ENCODE data around the gene MAP3K21. TPM values are rescaled to one million over a fixed set of nuclear protein-coding genes. Genes with fewer than 3 reads are reported as not detected.

The MAP3K21 gene
- total and polyA plus RNA-seq, 7 experiments from 2014 or later: 0.12 to 1.0 (median 0.82) TPM

GRCh38 chr1:233320023-233320422, 7.5 kb upstream of the MAP3K21 start:
- H3K4me3 Mint-ChIP-seq: no peak overlapping the region

GRCh38 chr1:233323718-233324117, 3.8 kb upstream of the MAP3K21 start:
- H3K4me1 Mint-ChIP-seq: peaks cover under 1 to 9% (median 3%) of the 10 kb centered on the region in 7 donors
- Histone ChIP-seq H3K4me3 (ENCODE audit: low read length) (no peak overlapping the region), H3K27me3 (ENCODE audit: control insufficient read depth in 2 of 2, insufficient read depth in 2 of 2, low read length in 2 of 2) (no peaks in the 10 kb centered on the region), H3K27ac (ENCODE audit: low read depth, low read length) (no peak overlapping the region), H3K36me3 (ENCODE audit: control insufficient read depth in 2 of 3, insufficient read depth in 3 of 3, low read length in 3 of 3) (no peaks in the 10 kb centered on the region), H3K4me1 (ENCODE audit: control insufficient read depth in 2 of 2, insufficient read depth in 2 of 2, low read length in 2 of 2) (peaks cover 2 to 3% of the 10 kb centered on the region in 2 donors), H3K9me3 (ENCODE audit: control insufficient read depth in 2 of 3, low read length in 3 of 3) (no peaks in the 10 kb centered on the region)
- no peak overlapping the region for H3K27ac Mint-ChIP-seq
- no peaks in the 10 kb centered on the region for H3K36me3 Mint-ChIP-seq
- DNase-seq (no peak), ATAC-seq (no peak)
- intact Hi-C loops (cut with micrococcal nuclease): no loop called here
- POLR2A ChIA-PET: no interaction called here
- H3K27me3 Mint-ChIP-seq: peaks cover 0 to 47% (median 11%) of the 10 kb centered on the region in 5 donors
- no peak overlapping the region for H3K4me3 Mint-ChIP-seq
- peaks cover 0 to 3% (median 0%) of the 10 kb centered on the region in 11 donors for H3K9me3 Mint-ChIP-seq
- CTCF ChIA-PET: no interaction called here

More at GRCh38 chr1:233320023-233320422, 7.5 kb upstream of the MAP3K21 start:
- Mint-ChIP-seq H3K9me3 (peaks cover 0 to 1% (median 0%) of the 10 kb centered on the region in 11 donors), H3K27ac (no peak overlapping the region), H3K4me1 (no peaks in the 10 kb centered on the region), H3K27me3 (peaks cover 0 to 64% (median 12%) of the 10 kb centered on the region in 5 donors), H3K36me3 (no peaks in the 10 kb centered on the region)
- no peak for DNase-seq
- CTCF ChIA-PET: no interaction called here
- H3K27ac ChIP-seq (ENCODE audit: low read depth, low read length): no peak overlapping the region
- H3K36me3 ChIP-seq (ENCODE audit: control insufficient read depth in 2 of 3, insufficient read depth in 3 of 3, low read length in 3 of 3): no peaks in the 10 kb centered on the region
- POLR2A ChIA-PET: no interaction called here
- no peaks in the 10 kb centered on the region for H3K27me3 ChIP-seq (ENCODE audit: control insufficient read depth in 2 of 2, insufficient read depth in 2 of 2, low read length in 2 of 2)
- intact Hi-C loops (cut with micrococcal nuclease): no loop called here
- no peaks in the 10 kb centered on the region for H3K4me1 ChIP-seq (ENCODE audit: control insufficient read depth in 2 of 2, insufficient read depth in 2 of 2, low read length in 2 of 2)
- H3K9me3 ChIP-seq (ENCODE audit: control insufficient read depth in 2 of 3, low read length in 3 of 3): no peaks in the 10 kb centered on the region
- H3K4me3 ChIP-seq (ENCODE audit: low read length): no peak overlapping the region
- ATAC-seq: no peak

- Mint-ChIP-seq H3K27ac (peak overlapping the region in 1 of 9 donors; percentile 44), H3K4me3 (peak overlapping the region in 4 of 10 donors; percentile 74 to 89 (median 78)), H3K36me3 (no peaks in the 10 kb centered on the region), H3K4me1 (peaks cover 4 to 19% (median 8%) of the 10 kb centered on the region in 7 donors), H3K9me3 (peaks cover 0 to 3% (median 0%) of the 10 kb centered on the region in 11 donors), H3K27me3 (peaks cover 0 to 51% (median 9%) of the 10 kb centered on the region in 5 donors)
- no peaks in the 10 kb centered on the region for H3K36me3 ChIP-seq (ENCODE audit: control insufficient read depth in 2 of 3, insufficient read depth in 3 of 3, low read length in 3 of 3)
- no peaks in the 10 kb centered on the region for H3K9me3 ChIP-seq (ENCODE audit: control insufficient read depth in 2 of 3, low read length in 3 of 3)
- POLR2A ChIA-PET: no interaction called here
- intact Hi-C loops (cut with micrococcal nuclease): loop anchor here in 1 of 2 donors (2.0 to 5.0 kb wide), 2 partner anchors 1046 to 1151 kb away; partner anchors contain the start of genes COA6 and TARBP1
- H3K27ac ChIP-seq (ENCODE audit: low read depth, low read length): no peak overlapping the region
- ATAC-seq: no peak
- no peak overlapping the region for H3K4me3 ChIP-seq (ENCODE audit: low read length)
- CTCF ChIA-PET: no interaction called here
- H3K27me3 ChIP-seq (ENCODE audit: control insufficient read depth in 2 of 2, insufficient read depth in 2 of 2, low read length in 2 of 2): no peaks in the 10 kb centered on the region
- peaks cover 6 to 8% of the 10 kb centered on the region in 2 donors for H3K4me1 ChIP-seq (ENCODE audit: control insufficient read depth in 2 of 2, insufficient read depth in 2 of 2, low read length in 2 of 2)
- no peak for DNase-seq
Measured at GRCh38 chr1:233326319-233326718, 1.2 kb upstream of the MAP3K21 start.

GRCh38 chr1:233326811-233327650, 493 bp upstream of the MAP3K21 start:
- intact Hi-C loops (cut with micrococcal nuclease): loop anchor here (1.0 to 5.0 kb wide), 4 partner anchors 32 to 1150 kb away; partner anchors contain the start of genes PCNX2 (in 2 of the 2), COA6 (in 1 of the 2), NTPCR (in 1 of the 2) and TARBP1 (in 1 of the 2)
- H3K4me1 ChIP-seq (ENCODE audit: control insufficient read depth in 2 of 2, insufficient read depth in 2 of 2, low read length in 2 of 2): peaks cover 6 to 8% of the 10 kb centered on the region in 2 donors
- H3K27ac ChIP-seq (ENCODE audit: low read depth, low read length): no peak overlapping the region
- peaks cover 4 to 19% (median 8%) of the 10 kb centered on the region in 7 donors for H3K4me1 Mint-ChIP-seq
- ChIA-PET CTCF (no interaction called here), POLR2A (no interaction called here)
- H3K27me3 ChIP-seq (ENCODE audit: control insufficient read depth in 2 of 2, insufficient read depth in 2 of 2, low read length in 2 of 2): no peaks in the 10 kb centered on the region
- H3K27ac Mint-ChIP-seq: peak overlapping the region in 4 of 9 donors; percentile 8 to 83 (median 38)
- H3K9me3 Mint-ChIP-seq: peaks cover 0 to 3% (median 0%) of the 10 kb centered on the region in 11 donors
- no peaks in the 10 kb centered on the region for H3K36me3 Mint-ChIP-seq
- H3K9me3 ChIP-seq (ENCODE audit: control insufficient read depth in 2 of 3, low read length in 3 of 3): no peaks in the 10 kb centered on the region
- H3K27me3 Mint-ChIP-seq: peaks cover 4 to 52% (median 13%) of the 10 kb centered on the region in 5 donors
- ATAC-seq (peak; percentile 93), DNase-seq (peak; percentile 61 to 79 (median 74))
- H3K36me3 ChIP-seq (ENCODE audit: control insufficient read depth in 2 of 3, insufficient read depth in 3 of 3, low read length in 3 of 3): no peaks in the 10 kb centered on the region
- H3K4me3 ChIP-seq (ENCODE audit: low read length): peak overlapping the region; percentile 43
- H3K4me3 Mint-ChIP-seq: peak overlapping the region; percentile 67 to 89 (median 83)

- Mint-ChIP-seq H3K4me3 (peak overlapping the region; percentile 58 to 87 (median 73)), H3K4me1 (peaks cover 4 to 19% (median 8%) of the 10 kb centered on the region in 7 donors), H3K27me3 (peaks cover 9 to 44% (median 13%) of the 10 kb centered on the region in 5 donors), H3K9me3 (peaks cover 0 to 3% (median 0%) of the 10 kb centered on the region in 11 donors), H3K27ac (no peak overlapping the region), H3K36me3 (no peaks in the 10 kb centered on the region)
- peak overlapping the region; percentile 62 for H3K4me3 ChIP-seq (ENCODE audit: low read length)
- ATAC-seq (peak; percentile 19), DNase-seq (peak in 8 of 9 donors; percentile 17 to 44 (median 33))
- ChIA-PET POLR2A (interaction anchor here (0.6 to 0.7 kb wide), 2 partner anchors 48 to 379 kb away, joined by 3 to 4 read pairs; no protein-coding TSS in a partner anchor), CTCF (no interaction called here)
- no peak overlapping the region for H3K27ac ChIP-seq (ENCODE audit: low read depth, low read length)
- intact Hi-C loops (cut with micrococcal nuclease): loop anchor here in 1 of 2 donors (5.0 kb wide), 1 partner anchor 1149 kb away; the partner anchor contains the start of gene TARBP1
- no peaks in the 10 kb centered on the region for H3K27me3 ChIP-seq (ENCODE audit: control insufficient read depth in 2 of 2, insufficient read depth in 2 of 2, low read length in 2 of 2)
- no peaks in the 10 kb centered on the region for H3K36me3 ChIP-seq (ENCODE audit: control insufficient read depth in 2 of 3, insufficient read depth in 3 of 3, low read length in 3 of 3)
- peaks cover 6 to 8% of the 10 kb centered on the region in 2 donors for H3K4me1 ChIP-seq (ENCODE audit: control insufficient read depth in 2 of 2, insufficient read depth in 2 of 2, low read length in 2 of 2)
- no peaks in the 10 kb centered on the region for H3K9me3 ChIP-seq (ENCODE audit: control insufficient read depth in 2 of 3, low read length in 3 of 3)
Measured at GRCh38 chr1:233328142-233328921, 808 bp downstream of the MAP3K21 start.

GRCh38 chr1:233331676-233332519, 4.4 kb downstream of the MAP3K21 start:
- H3K27me3 Mint-ChIP-seq: peaks cover 20 to 38% (median 25%) of the 10 kb centered on the region in 5 donors
- DNase-seq (no peak), ATAC-seq (no peak)
- POLR2A ChIA-PET: no interaction called here
- H3K27ac Mint-ChIP-seq: no peak overlapping the region
- peaks cover under 1 to 17% (median 6%) of the 10 kb centered on the region in 7 donors for H3K4me1 Mint-ChIP-seq
- CTCF ChIA-PET: no interaction called here
- H3K4me1 ChIP-seq (ENCODE audit: control insufficient read depth in 2 of 2, insufficient read depth in 2 of 2, low read length in 2 of 2): peaks cover 6 to 8% of the 10 kb centered on the region in 2 donors
- intact Hi-C loops (cut with micrococcal nuclease): no loop called here
- H3K36me3 Mint-ChIP-seq: peaks cover 0 to 5% (median 0%) of the 10 kb centered on the region in 5 donors
- no peaks in the 10 kb centered on the region for H3K36me3 ChIP-seq (ENCODE audit: control insufficient read depth in 2 of 3, insufficient read depth in 3 of 3, low read length in 3 of 3)
- H3K27ac ChIP-seq (ENCODE audit: low read depth, low read length): no peak overlapping the region
- no peak overlapping the region for H3K4me3 ChIP-seq (ENCODE audit: low read length)
- H3K9me3 ChIP-seq (ENCODE audit: control insufficient read depth in 2 of 3, low read length in 3 of 3): no peaks in the 10 kb centered on the region
- no peak overlapping the region for H3K4me3 Mint-ChIP-seq
- no peaks in the 10 kb centered on the region for H3K27me3 ChIP-seq (ENCODE audit: control insufficient read depth in 2 of 2, insufficient read depth in 2 of 2, low read length in 2 of 2)
- peaks cover 0 to 2% (median 0%) of the 10 kb centered on the region in 11 donors for H3K9me3 Mint-ChIP-seq

Measured in naive thymus-derived CD4-positive, alpha-beta T cell (primary cell).